ENCODE measurements around the gene FAM83E.

GRCh38 chr19:48634424-48635262, 19.8 kb upstream of the FAM83E start:
- TF ChIP-seq CTCF (conservative IDR thresholded peaks at IDR 0.05; ENCODE audit: low read length): no peak
- no peak for TF ChIP-seq EZH2phosphoT487 (IDR thresholded peaks at IDR 0.05; ENCODE audit: borderline replicate concordance)
